HS-27A (cell line): ENCODE measurements around the gene PEX10.

Source experiments
- DNase-seq: peaks from one replicate; pipeline ENCODE4 v3.0.0-alpha.2; 2012; ENCODE audit warnings: low read depth, missing footprints

Gene PEX10

DNA sequence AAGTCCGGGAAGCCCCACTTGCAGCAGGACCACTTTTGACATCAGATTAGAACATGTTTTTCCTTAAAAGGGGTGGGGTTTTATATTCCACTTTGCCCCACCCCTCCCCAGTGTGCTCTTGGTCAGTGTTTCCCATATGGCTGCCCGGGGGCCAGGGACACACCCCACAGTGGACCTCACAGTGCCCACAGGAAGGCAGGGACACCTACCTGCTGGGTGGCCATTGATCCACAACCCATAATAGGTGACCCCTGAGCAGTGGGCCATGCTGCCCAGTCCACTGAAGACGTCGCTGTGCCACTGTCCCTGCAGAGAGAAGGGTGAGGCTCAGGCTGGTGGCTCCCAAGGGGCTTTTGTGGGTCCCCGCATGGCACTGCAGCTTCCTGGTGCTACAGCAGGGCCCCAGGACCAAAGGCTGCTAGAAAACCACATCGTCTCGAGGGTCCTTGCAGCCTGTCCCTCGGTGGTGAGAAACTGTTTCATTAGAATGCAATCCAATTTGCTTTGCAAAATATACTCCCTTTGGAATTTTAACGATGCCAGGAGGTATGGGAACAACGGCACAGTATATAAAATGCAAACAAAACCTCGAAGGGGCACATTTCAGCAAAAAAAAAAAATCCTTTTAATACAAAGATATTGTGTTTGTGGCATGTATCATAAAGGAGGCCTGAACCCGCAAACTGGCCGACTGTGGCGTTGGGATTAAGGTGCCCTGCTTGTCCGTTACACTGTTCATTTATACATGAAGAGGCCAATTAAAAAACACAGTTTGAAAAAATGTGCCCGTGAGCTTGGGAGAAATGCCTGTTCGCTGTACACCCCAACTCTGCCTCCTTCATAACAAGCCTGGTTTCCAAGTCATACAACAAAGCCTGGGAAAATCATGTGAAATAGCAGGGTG, 37.9 kb downstream of the PEX10 start:
- DNase-seq, result no peak

DNA sequence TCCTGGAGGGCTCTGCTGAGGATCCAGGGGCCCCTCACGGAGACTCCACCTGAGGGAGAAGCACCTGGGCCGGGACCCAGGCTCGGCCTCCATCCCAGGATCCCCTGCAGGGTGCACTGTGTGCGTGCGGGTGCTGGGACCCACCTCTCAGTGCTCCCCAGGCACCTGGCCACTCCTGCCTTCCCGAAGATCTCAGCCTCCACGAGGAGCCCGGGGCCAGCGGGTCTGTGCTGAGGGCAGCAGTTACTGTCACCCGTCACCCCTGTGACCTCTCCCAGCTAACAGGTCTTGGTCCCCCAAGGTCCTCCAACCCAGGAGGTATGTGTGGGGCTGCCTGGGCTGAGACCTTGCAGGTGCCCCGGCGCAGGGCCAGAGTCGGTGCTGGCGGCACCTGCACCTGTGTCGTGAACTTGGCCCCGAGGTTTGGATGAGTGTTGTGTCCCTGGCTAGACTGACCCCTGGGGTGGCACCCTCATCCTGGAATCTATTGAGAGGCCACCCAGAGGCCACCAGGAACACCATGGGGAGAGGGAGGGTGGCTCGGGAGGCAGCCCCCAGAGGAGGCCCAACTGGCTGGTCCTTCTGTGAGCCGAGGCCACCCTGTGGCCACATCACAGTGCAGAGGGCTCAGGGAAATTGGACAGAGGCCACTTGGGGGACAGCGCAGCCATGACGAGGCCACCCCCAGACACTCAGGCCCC, 38.7 kb downstream of the PEX10 start:
- DNase-seq, result no peak

DNA sequence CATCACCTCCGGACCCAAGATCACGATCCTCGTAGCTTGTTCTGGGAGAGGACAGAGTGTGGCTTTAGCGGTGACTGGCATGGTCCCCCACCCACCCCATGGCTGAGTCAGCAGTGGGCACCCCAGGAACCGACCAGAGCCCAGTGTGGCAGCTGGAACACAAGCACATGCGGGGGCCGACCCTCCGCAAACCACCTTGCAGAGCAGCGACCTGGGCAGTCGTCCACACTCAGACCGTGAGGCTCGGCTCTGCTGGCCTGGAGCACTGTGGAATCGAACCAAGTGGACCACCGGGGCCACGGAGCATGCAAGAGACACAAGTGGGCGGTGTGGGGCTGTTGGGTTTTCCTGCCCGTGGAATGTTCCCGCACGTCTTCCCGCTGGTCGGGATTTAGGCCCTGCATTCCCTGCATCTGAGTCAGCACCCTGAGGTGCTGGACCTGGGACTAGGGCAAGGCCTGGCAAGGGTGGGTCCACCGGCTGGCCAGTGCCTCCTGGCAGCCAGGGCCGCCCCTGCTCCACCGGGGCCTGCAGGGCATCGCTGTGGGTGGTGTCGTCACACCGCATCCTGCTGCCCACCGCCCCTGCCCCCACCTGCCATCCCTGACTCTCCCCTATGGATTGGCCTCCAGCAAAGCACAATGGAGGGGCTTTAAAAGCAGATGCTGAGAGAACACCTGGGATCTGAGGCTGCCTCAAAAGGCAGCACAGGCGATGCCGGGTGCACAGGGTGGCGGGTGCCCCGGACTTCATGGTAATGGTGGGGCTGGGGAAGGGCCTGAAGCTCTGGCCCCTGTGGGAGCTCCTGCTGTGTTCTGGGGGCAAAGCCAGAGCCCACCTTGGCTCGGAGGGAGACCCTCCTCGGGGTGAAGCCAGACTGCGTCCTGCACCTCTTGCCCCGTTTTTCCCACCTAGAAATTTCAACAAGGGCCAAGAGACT, 39.5 kb downstream of the PEX10 start:
- DNase-seq, result no peak

DNA sequence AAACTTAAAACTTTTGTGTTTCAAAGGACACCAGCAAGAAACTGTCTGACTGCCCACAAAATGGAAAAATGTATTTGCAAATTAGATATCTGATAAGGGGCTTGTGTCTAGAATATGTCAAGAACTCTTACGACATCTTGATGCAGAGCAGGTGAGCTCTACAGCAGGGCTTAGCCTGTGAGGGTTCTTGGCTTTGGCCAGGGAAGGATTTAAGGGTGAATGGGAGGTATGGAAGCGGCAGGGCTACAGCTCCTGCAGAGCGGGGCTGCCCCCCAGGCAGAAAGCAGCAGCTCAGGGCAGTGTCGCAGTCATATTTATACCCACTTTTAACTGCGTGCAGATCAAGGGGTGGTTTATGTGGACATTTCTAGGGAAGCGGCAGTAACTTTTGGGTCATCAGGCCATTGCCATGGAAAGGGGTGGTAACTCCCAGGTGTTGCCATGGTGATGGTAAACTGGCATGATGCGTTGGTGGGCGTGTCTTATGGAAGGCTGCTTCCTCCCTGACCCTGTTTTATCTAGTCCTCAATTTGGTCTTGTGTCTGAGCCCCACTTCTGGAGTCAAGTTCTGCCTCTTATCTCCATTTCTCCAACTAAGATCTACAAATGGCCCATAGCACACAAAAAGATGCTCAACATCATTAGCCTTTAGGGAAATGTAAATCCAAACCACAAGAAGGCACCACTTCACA, 44.2 kb downstream of the PEX10 start:
- DNase-seq, result no peak

DNA sequence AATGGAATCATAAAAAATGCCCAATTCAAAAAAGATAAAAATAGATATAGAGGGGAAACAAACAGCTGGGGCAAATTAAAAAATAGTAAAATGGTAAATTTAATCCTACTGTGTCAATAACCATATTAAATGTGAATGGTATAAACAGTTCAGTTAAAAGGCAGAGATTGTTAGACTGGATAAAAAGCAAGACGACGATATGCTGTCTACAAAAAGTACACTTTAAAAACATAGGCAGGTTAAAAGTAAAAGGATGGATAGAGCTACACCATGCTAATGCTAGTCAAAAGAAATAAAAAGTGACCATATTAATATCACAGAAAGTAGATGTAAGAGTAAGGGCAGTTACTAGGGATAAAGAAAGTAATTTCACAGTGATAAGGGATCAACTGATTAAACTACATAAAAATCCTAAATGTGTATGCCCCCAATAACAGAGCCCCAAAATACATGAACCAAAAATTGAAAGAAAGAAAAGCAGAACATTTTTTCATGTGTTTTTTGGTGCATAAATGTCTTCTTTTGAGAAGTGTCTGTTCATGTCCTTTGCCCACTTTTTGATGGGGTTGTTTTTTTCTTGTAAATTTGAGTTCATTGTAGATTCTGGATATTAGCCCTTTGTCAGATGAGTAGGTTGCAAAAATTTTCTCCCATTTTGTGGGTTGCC, 48.4 kb downstream of the PEX10 start:
- DNase-seq, result no peak

DNA sequence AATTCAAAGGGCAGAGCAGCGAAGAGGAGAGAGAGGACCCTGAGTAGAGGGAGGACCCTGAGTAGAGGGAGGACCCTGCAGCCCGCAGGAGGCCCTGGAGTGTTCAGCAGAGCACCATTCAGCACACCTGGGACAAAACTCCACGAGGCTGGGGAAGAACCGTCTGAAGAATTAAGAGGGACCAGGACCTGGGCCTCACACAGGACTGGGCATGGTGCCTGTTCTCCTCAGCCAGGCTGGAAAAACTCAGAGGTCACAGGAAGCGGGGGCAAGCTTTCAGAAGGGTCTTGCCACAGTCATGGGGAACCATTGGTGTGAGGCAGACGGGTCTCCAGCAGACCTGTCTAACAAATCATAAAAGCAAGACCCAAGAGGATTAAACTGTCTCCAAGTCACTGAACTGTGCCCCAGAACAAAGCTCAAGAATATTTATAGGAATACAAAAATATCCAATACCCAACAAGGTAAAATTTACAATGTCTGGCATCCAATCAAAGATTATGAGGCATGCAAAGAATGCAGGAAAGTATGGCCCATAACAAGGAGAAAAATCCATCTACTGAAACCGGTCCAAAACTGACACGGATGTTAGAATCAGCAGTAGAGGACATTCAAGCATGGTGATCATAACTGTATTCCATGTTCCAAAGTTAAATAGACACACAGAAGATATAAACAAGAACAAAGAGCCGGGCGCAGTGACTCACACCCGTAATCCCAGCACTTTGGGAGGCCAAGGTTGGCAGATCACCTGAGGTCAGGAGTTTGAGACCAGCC, 51.6 kb downstream of the PEX10 start:
- no peak for DNase-seq

DNA sequence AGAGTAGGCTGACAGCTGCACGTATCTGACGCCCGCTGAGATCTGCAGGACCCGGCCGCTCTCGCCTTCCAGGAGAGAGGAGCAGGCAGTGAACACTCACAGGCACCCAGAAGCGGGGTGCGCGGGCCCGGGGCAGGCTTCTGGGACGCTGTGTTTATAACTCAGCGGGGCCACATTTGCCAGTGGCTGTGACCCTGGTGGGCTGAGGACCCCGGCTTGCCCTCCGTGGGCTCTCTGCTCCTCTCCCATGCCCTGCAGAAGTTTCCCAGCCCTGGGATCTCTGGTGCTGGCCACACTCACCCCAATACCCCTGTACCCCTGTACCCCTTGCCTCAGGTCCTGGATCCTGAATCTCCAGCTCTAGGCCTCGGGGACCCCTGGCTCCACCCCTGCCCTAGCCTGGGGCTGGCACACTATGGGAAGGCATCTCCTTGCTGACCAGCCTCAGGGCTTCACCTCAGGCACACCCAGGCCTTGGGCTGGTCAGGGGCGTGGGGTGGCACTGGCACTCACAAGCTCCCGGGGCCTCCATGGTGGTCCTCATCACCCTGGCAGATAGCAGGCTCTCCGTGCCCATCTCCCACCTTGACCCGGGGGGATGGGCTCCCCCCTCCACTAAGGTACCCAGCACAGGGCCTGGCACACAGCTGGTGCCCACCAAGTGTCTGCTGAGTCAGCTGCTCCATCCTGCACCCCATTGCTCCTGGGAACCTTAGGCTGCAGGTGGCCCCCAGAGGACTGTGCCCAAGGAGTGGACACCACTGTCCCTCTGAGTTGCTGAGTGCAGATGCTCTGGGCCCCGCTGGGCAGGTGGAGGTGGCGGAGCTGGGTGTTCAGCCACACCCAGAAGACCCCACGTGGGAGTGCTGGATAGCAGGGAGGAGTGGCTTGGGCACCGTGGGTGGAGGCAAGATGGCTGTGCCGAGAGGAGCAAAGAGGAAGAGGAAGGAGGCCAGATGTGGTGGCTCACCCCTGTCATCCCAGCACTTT, 53.4 kb downstream of the PEX10 start:
- no peak for DNase-seq

DNA sequence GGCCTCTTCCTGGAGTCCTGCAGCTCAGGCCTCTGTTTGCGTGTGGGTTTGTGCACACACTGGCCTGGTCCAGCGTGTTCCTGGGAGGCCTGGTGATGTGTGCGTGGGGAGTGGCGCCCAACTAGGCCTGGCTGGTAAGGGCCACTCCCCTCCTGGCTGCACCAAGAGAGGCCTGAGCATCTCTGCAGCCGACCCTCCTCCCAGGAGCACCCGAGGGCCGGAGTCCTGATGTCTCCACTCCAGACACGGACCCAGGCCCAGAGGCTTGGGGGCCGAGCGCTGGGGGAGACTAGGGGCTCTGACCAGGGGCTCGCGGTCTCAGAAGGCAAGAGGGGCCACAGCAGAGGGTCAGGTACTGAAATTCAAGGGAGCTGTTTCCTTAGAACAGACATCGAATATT, 54.3 kb downstream of the PEX10 start:
- no peak for DNase-seq

DNA sequence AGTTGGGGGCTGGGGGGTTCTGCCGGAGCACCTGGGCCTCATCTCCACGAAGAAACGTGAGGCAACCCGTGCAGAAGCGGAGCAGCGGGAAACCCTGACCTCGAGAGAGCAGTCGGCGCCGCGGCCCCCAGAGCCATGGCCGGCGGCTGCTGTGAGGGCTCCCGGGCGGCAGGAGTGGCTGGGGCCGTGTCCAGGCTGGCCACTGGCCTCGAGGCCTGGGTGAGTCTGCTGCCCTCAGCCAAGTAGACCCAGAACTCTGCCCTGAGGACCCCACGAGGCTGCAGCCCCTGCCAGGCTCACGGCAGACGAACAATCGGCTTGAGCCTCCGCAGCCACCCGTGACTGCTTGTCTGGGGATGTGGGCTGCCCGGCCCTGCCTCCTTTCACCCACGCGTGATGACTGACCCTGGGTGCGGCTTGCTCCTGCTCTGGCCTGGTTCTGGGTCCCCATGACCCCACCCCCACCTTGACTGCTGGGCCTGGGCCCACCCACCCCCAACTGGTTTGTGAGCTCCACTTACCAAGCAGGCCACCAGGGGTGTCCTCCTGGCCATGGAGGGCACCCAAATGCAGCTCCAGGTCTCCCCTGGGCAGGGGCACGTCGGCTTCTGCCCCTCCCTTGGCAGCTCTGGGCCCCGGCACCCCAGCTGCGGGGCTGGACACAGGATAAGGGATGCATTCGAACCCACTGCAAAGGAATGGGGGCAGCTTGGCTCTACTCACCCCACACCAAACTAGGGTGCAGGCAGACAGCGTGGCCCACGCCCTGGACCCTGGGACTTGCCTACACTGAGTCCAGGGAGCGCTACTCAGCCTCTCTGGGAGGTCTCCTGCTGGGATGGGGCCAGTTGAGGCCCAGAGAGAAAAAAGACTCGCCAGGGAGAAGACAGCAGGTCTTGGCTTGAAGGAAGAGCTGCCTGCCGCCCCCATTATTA, 55.2 kb downstream of the PEX10 start:
- DNase-seq, result no peak

DNA sequence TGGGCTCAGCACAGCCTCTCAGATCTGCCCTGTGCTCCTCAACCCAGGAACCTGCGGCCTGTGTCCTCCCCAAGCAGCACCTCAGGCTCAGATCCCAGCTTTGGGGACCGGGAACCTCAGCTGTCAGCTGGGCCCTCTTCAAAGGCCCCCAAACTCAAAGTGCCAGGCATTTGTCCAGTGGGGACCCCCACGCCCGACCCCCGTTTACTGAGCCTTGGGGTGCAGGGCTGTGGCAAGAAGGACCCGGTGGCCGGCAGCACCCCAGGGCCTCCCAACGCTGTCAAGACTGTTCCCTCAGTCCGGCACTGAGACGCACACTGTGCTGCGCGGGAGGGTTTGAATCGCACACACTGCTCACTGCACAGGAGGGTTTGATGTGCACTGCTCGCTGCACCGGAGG, 56.0 kb downstream of the PEX10 start:
- no peak for DNase-seq

DNA sequence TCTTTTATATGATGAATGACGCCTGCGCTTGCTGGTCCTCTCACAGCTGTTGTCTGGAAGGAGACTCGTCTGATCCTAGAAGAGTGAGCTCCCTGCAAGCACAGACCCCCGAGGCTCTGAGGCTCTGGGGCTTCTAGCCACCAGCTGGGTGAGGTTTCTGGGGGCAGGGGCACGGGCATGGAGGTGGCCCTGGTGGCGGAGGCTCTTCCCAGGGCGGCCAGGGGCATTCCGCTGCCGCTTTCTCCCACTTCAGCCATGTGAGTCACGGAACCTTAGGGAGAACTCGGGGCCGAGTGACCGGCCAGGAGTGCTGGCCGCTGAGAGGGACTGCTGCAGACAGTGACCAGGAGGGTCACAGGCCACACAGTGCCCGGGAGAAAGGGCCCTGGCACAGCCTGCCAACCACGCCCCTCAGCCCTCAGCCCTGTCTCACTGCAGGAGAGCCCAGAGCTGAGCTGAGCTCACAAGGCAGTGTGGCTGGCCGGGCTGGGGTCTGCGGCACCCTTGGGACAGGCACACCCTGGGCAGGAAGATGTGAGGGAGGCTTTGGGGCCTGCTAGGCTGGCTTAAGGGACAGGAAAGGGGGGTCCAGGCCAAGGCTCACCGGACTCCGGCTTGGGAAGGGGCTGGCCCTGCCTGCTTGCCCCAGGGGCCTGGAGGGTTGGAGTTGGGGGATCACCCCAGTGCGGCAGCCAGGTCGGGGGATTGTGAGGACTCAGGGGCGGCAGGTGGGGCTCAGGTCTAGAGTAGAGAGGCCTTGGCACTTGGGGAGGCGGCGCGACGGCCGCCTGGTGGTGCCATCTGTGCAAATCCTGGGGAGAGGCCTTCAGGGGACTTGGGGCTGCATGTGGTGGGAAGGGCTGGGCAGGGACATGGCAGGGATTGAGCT, 56.7 kb downstream of the PEX10 start:
- no peak for DNase-seq

DNA sequence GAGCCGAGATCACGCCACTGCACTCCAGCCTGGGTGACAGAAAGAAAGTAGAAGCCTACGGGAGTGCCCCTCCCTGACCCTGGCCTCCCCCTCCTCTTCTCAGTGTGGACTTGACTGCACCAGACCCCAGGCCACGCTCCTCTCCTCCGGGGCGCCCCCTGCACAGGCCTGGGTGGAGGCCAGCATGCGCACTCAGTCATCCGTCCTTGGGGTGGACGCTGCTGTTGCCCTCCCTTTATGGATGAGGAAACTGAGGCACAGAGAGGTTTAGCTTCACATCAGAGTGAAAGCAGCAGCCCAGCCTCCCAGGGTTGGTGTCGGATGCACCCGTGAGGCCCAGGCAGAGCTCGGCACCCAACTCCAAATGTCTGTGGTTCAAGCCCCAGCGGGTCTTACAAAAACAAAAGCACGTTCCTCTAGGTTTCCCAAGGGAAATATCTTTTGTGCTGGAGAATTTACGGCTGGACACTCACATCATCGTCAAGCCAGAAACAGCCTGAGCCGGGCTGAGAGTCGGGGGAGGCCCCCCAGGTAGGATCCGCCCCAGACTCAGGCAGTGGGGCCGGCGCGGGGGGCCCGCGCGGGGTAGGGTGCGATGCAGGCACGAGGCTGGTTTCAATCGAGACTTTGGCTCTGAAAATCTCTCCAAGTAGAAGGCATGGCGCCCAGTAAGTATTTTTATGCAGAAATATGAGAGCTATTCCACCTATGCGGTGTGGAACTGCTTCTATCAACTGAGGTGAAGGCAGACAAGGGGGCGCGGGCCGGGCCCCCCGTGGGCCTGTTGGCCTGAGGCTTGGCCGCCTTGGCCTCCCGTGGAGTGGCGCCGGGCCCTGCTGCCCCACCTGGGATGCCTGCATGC, 57.6 kb downstream of the PEX10 start:
- DNase-seq, result no peak
